ENCODE results near the gene C17orf107. TPM values are rescaled to one million over a fixed set of nuclear protein-coding genes. Genes with fewer than 3 reads are reported as not detected.

C17orf107 gene
- polyA plus RNA-seq, 1 of the 3 experiments (the other 2 are of a cell fraction), result 0.44 TPM

- H3K27ac ChIP-seq (ENCODE audit: low read depth in 2 of 2, low read length in 1 of 2), result peak overlapping the region; percentile 97 to 100
Observed at GRCh38 chr17:4947010-4947410, 47.7 kb downstream of the C17orf107 start.

More at GRCh38 chr17:4947010-4947410, 47.7 kb downstream of the C17orf107 start:
- peak overlapping the region; percentile 98 for H3K4me2 ChIP-seq
- DNase-seq, result no peak
- POLR2A ChIA-PET, result interaction anchor here (4.3 kb wide), 1 partner anchor 20 kb away, joined by 32 read pairs; the partner anchor contains the start of gene SPAG7
- no peaks in the 10 kb centered on the region for H3K27me3 ChIP-seq (ENCODE audit: insufficient read depth)
- H4K20me1 ChIP-seq (ENCODE audit: insufficient read depth), result peaks cover 45% of the 10 kb centered on the region
- no peak overlapping the region for H2AFZ ChIP-seq (ENCODE audit: low read depth)
- peaks cover 82% of the 10 kb centered on the region for H3K79me2 ChIP-seq (ENCODE audit: insufficient read depth)
- peak overlapping the region; percentile 99 for H3K9ac ChIP-seq
- CTCF ChIA-PET, result interaction anchor here (0.7 to 1.5 kb wide), 3 partner anchors 13 to 56 kb away, joined by 3 to 4 read pairs (median 3); no protein-coding TSS in a partner anchor
- peaks cover 23 to 42% of the 10 kb centered on the region in 2 experiments for H3K4me1 ChIP-seq (ENCODE audit: control insufficient read depth in 1 of 2, insufficient read depth in 2 of 2, low read depth in 1 of 2, low read length in 1 of 2)
- peak overlapping the region; percentile 79 to 99 for H3K4me3 ChIP-seq (ENCODE audit: low read depth in 2 of 2, low read length in 1 of 2)
- TF ChIP-seq NRF1 (IDR thresholded peaks at IDR 0.05; ENCODE audit: low read depth, low read length) (no peak), SMC3 (IDR thresholded peaks at IDR 0.05; ENCODE audit: low read depth, low read length) (no peak), FOXM1 (IDR thresholded peaks at IDR 0.05; ENCODE audit: low read depth) (no peak), RFX5 (IDR thresholded peaks at IDR 0.05; ENCODE audit: low read length) (no peak), TAF1 (IDR thresholded peaks at IDR 0.05; ENCODE audit: borderline replicate concordance, low read depth, low read length) (no peak), RXRA (IDR thresholded peaks at IDR 0.05; ENCODE audit: borderline replicate concordance, low read depth) (no peak), EP300 (IDR thresholded peaks at IDR 0.05; ENCODE audit: borderline replicate concordance in 1 of 2, low read depth in 1 of 2, low read length in 1 of 2) (no peak), GABPA (IDR thresholded peaks at IDR 0.05; ENCODE audit: low read depth) (no peak), JUND (IDR thresholded peaks at IDR 0.05) (no peak), EZH2phosphoT487 (IDR thresholded peaks at IDR 0.05; ENCODE audit: borderline replicate concordance, low read depth) (no peak), IRF3 (IDR thresholded peaks at IDR 0.05; ENCODE audit: low read depth, low read length) (no peak), GATA2 (CRISPR knock-in tag; IDR thresholded peaks at IDR 0.05) (no peak), RAD21 (IDR thresholded peaks at IDR 0.05; ENCODE audit: low read length) (no peak), MXI1 (IDR thresholded peaks at IDR 0.05; ENCODE audit: low read depth, low read length) (no peak), SIN3A (IDR thresholded peaks at IDR 0.05; ENCODE audit: borderline replicate concordance, low read depth, low read length) (no peak), CHD2 (IDR thresholded peaks at IDR 0.05; ENCODE audit: low read length, partially characterized antibody) (no peak), TEAD4 (IDR thresholded peaks at IDR 0.05; ENCODE audit: borderline replicate concordance, insufficient read depth) (no peak), NFIC (IDR thresholded peaks at IDR 0.05; ENCODE audit: borderline replicate concordance) (no peak)
- TF ChIP-seq, protein P1, sequence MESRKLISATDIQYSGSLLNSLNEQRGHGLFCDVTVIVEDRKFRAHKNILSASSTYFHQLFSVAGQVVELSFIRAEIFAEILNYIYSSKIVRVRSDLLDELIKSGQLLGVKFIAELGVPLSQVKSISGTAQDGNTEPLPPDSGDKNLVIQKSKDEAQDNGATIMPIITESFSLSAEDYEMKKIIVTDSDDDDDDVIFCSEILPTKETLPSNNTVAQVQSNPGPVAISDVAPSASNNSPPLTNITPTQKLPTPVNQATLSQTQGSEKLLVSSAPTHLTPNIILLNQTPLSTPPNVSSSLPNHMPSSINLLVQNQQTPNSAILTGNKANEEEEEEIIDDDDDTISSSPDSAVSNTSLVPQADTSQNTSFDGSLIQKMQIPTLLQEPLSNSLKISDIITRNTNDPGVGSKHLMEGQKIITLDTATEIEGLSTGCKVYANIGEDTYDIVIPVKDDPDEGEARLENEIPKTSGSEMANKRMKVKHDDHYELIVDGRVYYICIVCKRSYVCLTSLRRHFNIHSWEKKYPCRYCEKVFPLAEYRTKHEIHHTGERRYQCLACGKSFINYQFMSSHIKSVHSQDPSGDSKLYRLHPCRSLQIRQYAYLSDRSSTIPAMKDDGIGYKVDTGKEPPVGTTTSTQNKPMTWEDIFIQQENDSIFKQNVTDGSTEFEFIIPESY (IDR thresholded peaks at IDR 0.05; ENCODE audit: borderline replicate concordance, low read depth), result no peak
- WGBS (ENCODE audit: low lambda C conversion rate), result 0% methylated on average over 7 of the region's 7 CpGs
- no peaks in the 10 kb centered on the region for H3K9me2 ChIP-seq
- peaks cover 68% of the 10 kb centered on the region for H3F3A ChIP-seq (replicated peaks; ENCODE audit: insufficient read depth)
- H3K36me3 ChIP-seq (replicated peaks in 1 of 2; ENCODE audit: control insufficient read depth in 1 of 2, insufficient read depth in 2 of 2, low read length in 1 of 2), result peaks cover 37 to 40% of the 10 kb centered on the region in 2 experiments
- no peaks in the 10 kb centered on the region for H3K9me3 ChIP-seq
